Nephron progenitor cell (in vitro differentiated cells): Measurements from ENCODE around the gene GSG1L.
A peak's percentile ranks its signal among the peaks of the same experiment; 100 is the strongest.

Experiments used
- DNase-seq: peaks from one replicate; pipeline ENCODE4 v3.0.0; 2021
- H3K27ac Mint-ChIP-seq: 2 replicates; pipeline ENCODE4 v1.8.0; 2021; ENCODE audit warnings: mild to moderate bottlenecking, moderate library complexity, mixed read lengths
- H3K27me3 Mint-ChIP-seq: 2 replicates; pipeline ENCODE4 v1.8.0; 2021; ENCODE audit warnings: mild to moderate bottlenecking, low read depth, mixed read lengths; ENCODE audit not compliant: poor library complexity
- H3K36me3 Mint-ChIP-seq: 2 replicates; pipeline ENCODE4 v1.8.0; 2021; ENCODE audit warnings: low read depth, mixed read lengths
- H3K4me1 Mint-ChIP-seq: 2 replicates; pipeline ENCODE4 v1.8.0; 2021; ENCODE audit warnings: mixed read lengths
- H3K4me3 Mint-ChIP-seq: 2 replicates; pipeline ENCODE4 v1.8.0; 2021; ENCODE audit warnings: mild to moderate bottlenecking, moderate library complexity, mixed read lengths
- H3K9me3 Mint-ChIP-seq: 2 replicates; pipeline ENCODE4 v1.8.0; 2021; ENCODE audit warnings: mild to moderate bottlenecking, moderate library complexity, mixed read lengths
- TF ChIP-seq, protein P1 (sequence below): fragments of 200-600 bp; sonication (generic); IDR thresholded peaks from 2 replicates; pipeline ENCODE4 v1.5.0; 2021; ENCODE audit warnings: antibody characterized with exemption

The GSG1L gene

DNA sequence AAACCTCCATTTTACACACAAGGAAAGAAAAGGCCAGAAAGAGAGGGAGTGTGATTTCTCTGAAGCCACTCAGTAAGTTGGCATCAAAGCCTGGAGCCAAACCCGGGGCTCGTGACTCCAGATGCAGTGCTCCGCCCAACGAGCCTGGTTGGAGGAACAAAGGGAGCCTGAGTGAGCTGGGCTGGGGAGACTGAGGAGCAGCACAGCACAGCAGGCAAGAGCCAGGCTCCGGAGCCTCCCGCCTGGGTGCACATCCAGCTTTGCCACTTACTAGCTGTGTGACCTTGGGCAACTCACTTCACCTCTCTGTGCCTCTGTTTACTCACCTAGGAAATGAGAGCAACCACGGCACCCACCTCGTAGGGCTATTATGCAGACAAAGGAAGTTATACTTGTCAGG lies 5.6 kb downstream of the GSG1L start:
- H3K4me3 Mint-ChIP-seq, result no peak overlapping the region
- H3K36me3 Mint-ChIP-seq, result no peaks in the 10 kb centered on the region
- H3K9me3 Mint-ChIP-seq, result no peaks in the 10 kb centered on the region
- H3K27me3 Mint-ChIP-seq, result peaks cover 71% of the 10 kb centered on the region
- TF ChIP-seq, protein P1, sequence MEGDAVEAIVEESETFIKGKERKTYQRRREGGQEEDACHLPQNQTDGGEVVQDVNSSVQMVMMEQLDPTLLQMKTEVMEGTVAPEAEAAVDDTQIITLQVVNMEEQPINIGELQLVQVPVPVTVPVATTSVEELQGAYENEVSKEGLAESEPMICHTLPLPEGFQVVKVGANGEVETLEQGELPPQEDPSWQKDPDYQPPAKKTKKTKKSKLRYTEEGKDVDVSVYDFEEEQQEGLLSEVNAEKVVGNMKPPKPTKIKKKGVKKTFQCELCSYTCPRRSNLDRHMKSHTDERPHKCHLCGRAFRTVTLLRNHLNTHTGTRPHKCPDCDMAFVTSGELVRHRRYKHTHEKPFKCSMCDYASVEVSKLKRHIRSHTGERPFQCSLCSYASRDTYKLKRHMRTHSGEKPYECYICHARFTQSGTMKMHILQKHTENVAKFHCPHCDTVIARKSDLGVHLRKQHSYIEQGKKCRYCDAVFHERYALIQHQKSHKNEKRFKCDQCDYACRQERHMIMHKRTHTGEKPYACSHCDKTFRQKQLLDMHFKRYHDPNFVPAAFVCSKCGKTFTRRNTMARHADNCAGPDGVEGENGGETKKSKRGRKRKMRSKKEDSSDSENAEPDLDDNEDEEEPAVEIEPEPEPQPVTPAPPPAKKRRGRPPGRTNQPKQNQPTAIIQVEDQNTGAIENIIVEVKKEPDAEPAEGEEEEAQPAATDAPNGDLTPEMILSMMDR, result no peak
- H3K27ac Mint-ChIP-seq, result no peak overlapping the region
- H3K4me1 Mint-ChIP-seq, result peaks cover 13% of the 10 kb centered on the region
- DNase-seq, result no peak

DNA sequence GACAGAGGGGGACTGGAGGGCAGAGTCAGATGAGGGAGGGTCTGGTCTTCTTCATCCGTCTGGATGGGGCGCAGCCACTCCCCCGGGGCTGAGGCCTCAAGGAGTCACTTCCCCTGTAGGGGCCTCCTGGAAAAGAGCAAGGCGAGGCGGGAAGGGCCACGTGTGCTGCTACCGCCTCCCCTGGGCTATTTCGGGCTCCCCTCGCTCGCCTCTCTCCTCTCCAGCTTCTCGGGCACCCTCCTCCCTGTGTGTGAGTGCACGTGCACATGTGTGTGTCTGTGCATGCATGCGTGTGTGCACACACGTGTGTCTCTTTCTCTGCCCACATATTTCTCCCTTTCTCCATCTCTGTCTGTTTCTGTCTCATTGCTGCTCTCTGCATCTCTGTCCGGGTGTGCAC lies 10.1 kb downstream of the GSG1L start:
- Mint-ChIP-seq H3K4me3 (no peak overlapping the region), H3K27me3 (peaks cover 37% of the 10 kb centered on the region), H3K27ac (no peak overlapping the region), H3K4me1 (peaks cover 13% of the 10 kb centered on the region), H3K9me3 (peaks cover 7% of the 10 kb centered on the region), H3K36me3 (no peaks in the 10 kb centered on the region)
- TF ChIP-seq, protein P1, result no peak
- no peak for DNase-seq

DNA sequence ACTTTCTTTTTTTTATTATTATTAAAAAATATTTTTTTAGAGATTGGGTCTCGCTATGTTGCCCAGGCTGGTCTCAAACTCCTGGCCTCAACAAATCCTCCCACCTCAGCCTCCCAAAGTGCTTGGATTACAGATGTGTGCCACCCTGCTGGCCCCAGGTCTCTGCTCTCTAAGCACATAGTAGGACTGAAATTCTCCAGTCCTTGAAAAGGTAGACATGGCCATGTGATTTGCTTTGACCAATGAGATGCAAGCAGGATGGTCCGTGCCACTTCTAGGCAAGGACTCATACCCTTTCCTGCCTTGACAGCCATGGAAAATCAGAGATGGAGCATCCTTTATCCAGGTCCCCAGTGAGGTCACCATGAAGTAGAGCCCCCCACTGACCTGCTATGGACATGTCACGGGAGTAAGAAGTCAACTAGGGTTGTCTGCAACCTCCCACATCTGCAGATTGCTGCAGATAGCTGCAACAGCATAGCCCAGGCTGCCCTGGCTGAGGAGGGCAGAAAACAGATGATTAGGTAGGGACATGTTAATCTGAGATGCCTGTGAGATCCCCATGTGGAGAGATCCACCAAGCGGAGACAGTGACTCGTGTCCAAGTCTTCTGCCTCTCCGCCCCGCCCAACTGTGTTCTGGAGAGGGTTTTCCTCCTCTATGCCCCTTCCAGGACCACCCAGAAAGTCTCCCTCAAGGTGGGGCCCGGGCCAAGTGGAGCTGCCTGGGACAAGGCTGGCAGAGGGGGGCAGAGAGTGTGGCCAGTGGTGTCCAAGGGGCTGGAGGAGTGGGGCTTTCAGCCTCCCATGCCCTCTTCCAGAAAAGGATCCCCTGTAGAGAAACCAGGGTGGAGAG lies 11.0 kb downstream of the GSG1L start:
- no peak overlapping the region for H3K4me3 Mint-ChIP-seq
- peak overlapping the region; percentile 25 for H3K27ac Mint-ChIP-seq
- peaks cover 11% of the 10 kb centered on the region for H3K9me3 Mint-ChIP-seq
- peaks cover 13% of the 10 kb centered on the region for H3K4me1 Mint-ChIP-seq
- H3K36me3 Mint-ChIP-seq, result no peaks in the 10 kb centered on the region
- H3K27me3 Mint-ChIP-seq, result peaks cover 32% of the 10 kb centered on the region
- TF ChIP-seq, protein P1, result no peak
- DNase-seq, result no peak

DNA sequence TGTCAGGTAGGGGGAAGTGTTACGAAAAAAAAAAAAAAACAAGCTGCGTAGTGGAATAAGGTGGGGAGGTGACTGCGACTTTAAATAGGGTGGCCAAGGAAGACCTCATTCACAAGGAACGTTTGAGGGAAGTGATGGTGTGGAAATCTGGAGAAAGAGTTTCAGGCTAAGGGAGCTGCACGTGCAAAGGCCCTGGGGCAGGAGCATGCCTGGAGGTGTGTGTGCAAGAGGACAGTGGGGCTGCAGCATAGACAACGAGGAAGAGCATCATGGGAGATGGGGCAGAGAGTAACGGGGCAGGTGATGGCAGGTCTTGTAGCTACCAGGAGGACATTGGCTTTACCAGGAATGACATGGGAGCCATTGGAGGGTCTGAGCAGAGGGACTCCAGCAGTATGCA lies 12.0 kb downstream of the GSG1L start:
- Mint-ChIP-seq H3K9me3 (peaks cover 21% of the 10 kb centered on the region), H3K27me3 (peaks cover 30% of the 10 kb centered on the region), H3K4me3 (no peak overlapping the region), H3K36me3 (no peaks in the 10 kb centered on the region), H3K4me1 (peaks cover 7% of the 10 kb centered on the region), H3K27ac (no peak overlapping the region)
- TF ChIP-seq, protein P1, result no peak
- no peak for DNase-seq

DNA sequence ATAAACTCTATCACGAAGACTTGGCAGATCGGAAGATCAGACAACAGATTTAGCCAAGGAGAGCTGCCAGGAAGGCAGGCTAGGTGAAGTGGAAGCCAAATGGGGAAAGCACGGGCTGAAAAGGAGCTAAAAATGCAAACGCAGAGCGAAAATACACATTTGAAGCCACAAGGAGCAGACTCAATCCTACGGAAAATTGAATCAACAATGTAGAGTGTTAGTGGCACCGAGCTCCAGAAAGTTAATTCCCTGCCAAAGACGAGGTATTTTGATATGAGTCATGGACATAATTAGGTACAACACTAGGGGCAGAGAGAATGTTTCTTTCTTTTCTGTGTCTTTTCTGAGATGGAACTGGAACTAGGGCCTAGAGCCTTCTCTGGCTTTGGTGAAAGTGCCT lies 20.7 kb downstream of the GSG1L start:
- no peak overlapping the region for H3K4me3 Mint-ChIP-seq

More for the DNA sequence above, 20.7 kb downstream of the GSG1L start:
- H3K9me3 Mint-ChIP-seq, result peaks cover 12% of the 10 kb centered on the region
- DNase-seq, result no peak
- H3K27ac Mint-ChIP-seq, result no peak overlapping the region
- H3K4me1 Mint-ChIP-seq, result no peaks in the 10 kb centered on the region
- TF ChIP-seq, protein P1, result no peak
- H3K27me3 Mint-ChIP-seq, result peaks cover 17% of the 10 kb centered on the region
- no peaks in the 10 kb centered on the region for H3K36me3 Mint-ChIP-seq
